ENCODE results near the gene TIE1.

Gene TIE1

GRCh38 chr1:43339584-43340232 is 38.9 kb downstream of the TIE1 start:
- H3K36me3 Mint-ChIP-seq (ENCODE audit: low read depth) = no peaks in the 10 kb centered on the region
- no peaks in the 10 kb centered on the region for H3K9me3 Mint-ChIP-seq
- no peaks in the 10 kb centered on the region for H3K4me1 Mint-ChIP-seq (ENCODE audit: low read depth)
- peaks cover 2% of the 10 kb centered on the region for H3K27me3 Mint-ChIP-seq
- H3K27ac Mint-ChIP-seq = no peak overlapping the region
- H3K4me3 Mint-ChIP-seq = no peak overlapping the region
- intact Hi-C loops (cut with micrococcal nuclease) = loop anchor here (5.0 kb wide), 1 partner anchor 487 kb away; no protein-coding TSS in a partner anchor

GRCh38 chr1:43340559-43340958 is 39.8 kb downstream of the TIE1 start:
- no peak overlapping the region for H3K27ac Mint-ChIP-seq
- intact Hi-C loops (cut with micrococcal nuclease) = loop anchor here (5.0 kb wide), 1 partner anchor 488 kb away; no protein-coding TSS in a partner anchor
- no peaks in the 10 kb centered on the region for H3K9me3 Mint-ChIP-seq
- no peaks in the 10 kb centered on the region for H3K36me3 Mint-ChIP-seq (ENCODE audit: low read depth)
- peaks cover 2% of the 10 kb centered on the region for H3K27me3 Mint-ChIP-seq
- H3K4me3 Mint-ChIP-seq = no peak overlapping the region
- peaks cover 5% of the 10 kb centered on the region for H3K4me1 Mint-ChIP-seq (ENCODE audit: low read depth)

- H3K9me3 Mint-ChIP-seq = no peaks in the 10 kb centered on the region
- intact Hi-C loops (cut with micrococcal nuclease) = loop anchor here (5.0 kb wide), 1 partner anchor 492 kb away; no protein-coding TSS in a partner anchor
- H3K4me3 Mint-ChIP-seq = no peak overlapping the region
- H3K4me1 Mint-ChIP-seq (ENCODE audit: low read depth) = peaks cover 6% of the 10 kb centered on the region
- no peak overlapping the region for H3K27ac Mint-ChIP-seq
- no peaks in the 10 kb centered on the region for H3K36me3 Mint-ChIP-seq (ENCODE audit: low read depth)
- no peaks in the 10 kb centered on the region for H3K27me3 Mint-ChIP-seq
Observed at GRCh38 chr1:43344267-43344850, 43.6 kb downstream of the TIE1 start.

DNA sequence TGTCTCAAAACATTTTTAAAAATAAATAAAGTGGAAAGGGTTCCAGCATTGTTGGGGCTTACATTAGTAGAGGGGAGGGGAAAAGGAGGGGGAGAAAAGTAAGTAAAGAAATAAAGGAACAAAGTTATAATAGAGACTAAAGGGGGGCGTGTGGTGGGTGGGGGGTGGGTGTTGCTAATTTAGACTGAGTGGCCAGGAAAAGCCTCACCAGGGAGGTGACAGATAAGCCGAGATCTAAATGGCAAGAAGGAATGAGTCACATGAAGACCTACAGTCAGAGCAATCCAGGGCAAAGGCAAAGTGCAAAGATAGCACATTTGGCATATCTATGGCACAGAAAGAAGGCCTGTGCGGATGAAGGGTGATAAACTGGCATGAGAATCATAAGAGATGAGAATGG is 44.3 kb downstream of the TIE1 start:
- no peak overlapping the region for H3K27ac Mint-ChIP-seq
- intact Hi-C loops (cut with micrococcal nuclease) = no loop called here

DNA sequence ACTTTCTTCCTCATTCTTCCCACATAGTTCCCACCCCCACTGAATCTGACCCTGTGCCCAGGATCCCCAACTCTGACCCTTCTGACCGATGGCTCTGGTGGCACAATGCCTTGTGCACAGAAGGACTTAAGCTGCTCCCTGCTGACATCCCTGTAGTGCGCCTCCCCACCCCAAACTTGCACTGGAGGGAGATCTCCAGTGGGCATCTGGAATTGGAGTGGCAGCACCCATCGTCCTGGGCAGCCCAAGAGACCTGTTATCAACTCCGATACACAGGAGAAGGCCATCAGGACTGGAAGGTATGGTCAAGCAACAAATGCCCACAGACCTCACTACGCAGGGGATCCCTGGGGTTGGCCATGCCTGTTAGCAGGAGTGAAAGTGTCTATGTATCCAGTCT is 45.9 kb downstream of the TIE1 start:
- Mint-ChIP-seq H3K27ac (no peak overlapping the region), H3K4me1 (ENCODE audit: low read depth) (peaks cover 12% of the 10 kb centered on the region), H3K4me3 (no peak overlapping the region), H3K9me3 (no peaks in the 10 kb centered on the region), H3K27me3 (no peaks in the 10 kb centered on the region), H3K36me3 (ENCODE audit: low read depth) (no peaks in the 10 kb centered on the region)
- intact Hi-C loops (cut with micrococcal nuclease) = no loop called here

More for the DNA sequence above, 44.3 kb downstream of the TIE1 start:
- H3K36me3 Mint-ChIP-seq (ENCODE audit: low read depth) = no peaks in the 10 kb centered on the region
- no peaks in the 10 kb centered on the region for H3K27me3 Mint-ChIP-seq
- no peaks in the 10 kb centered on the region for H3K9me3 Mint-ChIP-seq
- H3K4me3 Mint-ChIP-seq = no peak overlapping the region
- peaks cover 12% of the 10 kb centered on the region for H3K4me1 Mint-ChIP-seq (ENCODE audit: low read depth)

DNA sequence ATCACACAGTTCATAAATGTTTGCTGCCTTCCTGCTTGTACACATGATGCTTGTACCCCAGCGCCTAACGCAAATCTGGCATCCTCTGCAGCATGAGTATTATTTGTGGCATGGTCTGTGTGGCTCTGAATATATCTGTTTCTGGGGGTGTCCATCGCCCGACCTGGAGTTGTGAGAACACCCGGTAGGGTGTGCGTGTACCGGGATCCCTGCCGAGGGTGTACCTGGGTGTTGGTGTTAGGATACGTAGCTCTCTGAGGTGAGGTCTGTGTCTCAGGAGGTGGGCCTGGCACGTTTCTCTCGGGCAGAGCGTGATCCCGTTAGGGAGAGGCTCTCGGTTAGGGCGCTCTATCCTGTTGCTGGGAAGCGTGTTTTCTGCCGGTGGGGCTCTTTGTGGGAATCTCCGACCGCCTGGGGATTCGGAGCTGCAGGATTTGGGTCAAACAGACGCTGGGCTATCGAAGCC is 47.6 kb downstream of the TIE1 start:
- peaks cover 26% of the 10 kb centered on the region for H3K4me1 Mint-ChIP-seq (ENCODE audit: low read depth)
- no peak overlapping the region for H3K27ac Mint-ChIP-seq
- no peaks in the 10 kb centered on the region for H3K27me3 Mint-ChIP-seq
- H3K36me3 Mint-ChIP-seq (ENCODE audit: low read depth) = no peaks in the 10 kb centered on the region
- no peak overlapping the region for H3K4me3 Mint-ChIP-seq
- no peaks in the 10 kb centered on the region for H3K9me3 Mint-ChIP-seq
- intact Hi-C loops (cut with micrococcal nuclease) = no loop called here

- Mint-ChIP-seq H3K27me3 (no peaks in the 10 kb centered on the region), H3K4me3 (peak overlapping the region; percentile 14), H3K4me1 (ENCODE audit: low read depth) (peaks cover 28% of the 10 kb centered on the region), H3K36me3 (ENCODE audit: low read depth) (no peaks in the 10 kb centered on the region), H3K9me3 (no peaks in the 10 kb centered on the region), H3K27ac (no peak overlapping the region)
- intact Hi-C loops (cut with micrococcal nuclease) = no loop called here
Observed at GRCh38 chr1:43348809-43349593, 48.2 kb downstream of the TIE1 start.

GRCh38 chr1:43349594-43350306 is 49.0 kb downstream of the TIE1 start:
- no peaks in the 10 kb centered on the region for H3K9me3 Mint-ChIP-seq
- no peak overlapping the region for H3K27ac Mint-ChIP-seq
- H3K4me1 Mint-ChIP-seq (ENCODE audit: low read depth) = peaks cover 30% of the 10 kb centered on the region
- peaks cover 4% of the 10 kb centered on the region for H3K36me3 Mint-ChIP-seq (ENCODE audit: low read depth)
- no peaks in the 10 kb centered on the region for H3K27me3 Mint-ChIP-seq
- intact Hi-C loops (cut with micrococcal nuclease) = no loop called here
- H3K4me3 Mint-ChIP-seq = peak overlapping the region; percentile 14

DNA sequence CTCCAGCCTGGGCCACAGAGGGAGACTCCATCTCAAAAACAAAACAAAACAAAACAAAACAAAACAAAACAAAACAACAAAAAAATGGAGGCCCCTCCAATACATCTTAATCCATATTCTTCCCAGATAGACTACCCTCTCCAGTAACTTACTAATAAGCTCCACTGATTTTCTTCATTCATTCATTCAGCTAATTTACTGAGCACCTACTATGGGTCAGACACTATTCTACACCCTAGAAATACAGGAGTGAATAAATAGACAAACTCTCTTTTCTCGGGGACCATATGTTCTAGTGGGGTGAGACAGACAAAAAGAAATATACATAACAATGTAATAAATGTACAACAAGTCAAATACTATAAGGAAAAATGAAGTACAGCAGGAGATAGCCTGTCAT is 50.2 kb downstream of the TIE1 start:
- Mint-ChIP-seq H3K9me3 (no peaks in the 10 kb centered on the region), H3K27ac (no peak overlapping the region), H3K4me1 (ENCODE audit: low read depth) (peaks cover 26% of the 10 kb centered on the region), H3K4me3 (no peak overlapping the region), H3K36me3 (ENCODE audit: low read depth) (peaks cover 8% of the 10 kb centered on the region), H3K27me3 (no peaks in the 10 kb centered on the region)
- intact Hi-C loops (cut with micrococcal nuclease) = no loop called here

DNA sequence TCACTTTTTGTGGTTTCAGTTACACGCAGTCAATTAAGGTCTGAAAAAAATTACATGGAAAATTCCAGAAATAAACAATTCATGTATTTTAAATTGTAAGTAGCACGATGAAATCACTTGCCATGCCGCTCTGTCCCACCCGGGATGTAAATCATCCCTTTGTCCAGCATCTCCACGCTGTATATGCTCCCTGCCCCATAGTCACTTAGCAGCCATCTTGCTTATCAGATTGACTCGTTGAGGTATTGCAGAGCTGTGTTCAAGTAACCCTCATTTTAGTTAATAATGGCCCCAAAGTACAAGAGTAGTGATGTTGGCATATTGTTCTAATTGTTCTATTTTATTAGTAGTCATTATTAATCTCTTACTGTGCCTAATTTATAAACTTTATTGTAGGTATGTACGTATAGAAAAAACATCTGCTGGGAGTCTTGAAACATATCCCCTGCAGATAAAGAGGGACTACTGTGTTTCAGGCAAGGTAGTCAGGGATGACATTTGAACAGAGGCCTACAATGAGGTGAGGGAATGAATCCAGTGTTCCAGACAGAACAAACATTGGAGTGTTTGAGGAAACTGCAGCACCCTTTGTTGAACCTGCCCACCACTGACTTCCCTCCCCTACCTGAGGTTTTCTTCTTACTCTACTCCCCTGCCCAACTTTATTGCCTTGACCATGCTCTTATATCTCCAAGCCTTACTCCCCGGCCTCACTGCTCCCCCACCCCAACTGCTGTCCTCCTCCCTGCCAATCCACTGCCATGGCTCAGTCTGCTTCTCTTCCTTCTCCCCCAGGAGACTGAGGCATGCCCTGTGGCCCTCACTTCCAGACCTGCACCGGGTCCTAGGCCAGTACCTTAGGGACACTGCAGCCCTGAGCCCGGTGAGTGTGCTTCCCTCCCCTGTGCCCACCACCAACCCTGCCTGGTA is 50.9 kb downstream of the TIE1 start:
- Mint-ChIP-seq H3K9me3 (no peaks in the 10 kb centered on the region), H3K36me3 (ENCODE audit: low read depth) (peaks cover 16% of the 10 kb centered on the region), H3K27ac (peak overlapping the region; percentile 48), H3K4me3 (no peak overlapping the region), H3K4me1 (ENCODE audit: low read depth) (peaks cover 26% of the 10 kb centered on the region), H3K27me3 (no peaks in the 10 kb centered on the region)
- intact Hi-C loops (cut with micrococcal nuclease) = no loop called here

- intact Hi-C loops (cut with micrococcal nuclease) = no loop called here
- H3K27ac Mint-ChIP-seq = peak overlapping the region; percentile 48
- H3K36me3 Mint-ChIP-seq (ENCODE audit: low read depth) = peaks cover 20% of the 10 kb centered on the region
- peaks cover 26% of the 10 kb centered on the region for H3K4me1 Mint-ChIP-seq (ENCODE audit: low read depth)
- no peaks in the 10 kb centered on the region for H3K9me3 Mint-ChIP-seq
- H3K4me3 Mint-ChIP-seq = no peak overlapping the region
- no peaks in the 10 kb centered on the region for H3K27me3 Mint-ChIP-seq
Observed at GRCh38 chr1:43352351-43352705, 51.5 kb downstream of the TIE1 start.

- Mint-ChIP-seq H3K36me3 (ENCODE audit: low read depth) (peaks cover 20% of the 10 kb centered on the region), H3K27ac (peak overlapping the region; percentile 48), H3K4me1 (ENCODE audit: low read depth) (peaks cover 26% of the 10 kb centered on the region), H3K4me3 (no peak overlapping the region), H3K27me3 (no peaks in the 10 kb centered on the region), H3K9me3 (no peaks in the 10 kb centered on the region)
- intact Hi-C loops (cut with micrococcal nuclease) = no loop called here
Observed at GRCh38 chr1:43352881-43353280, 52.1 kb downstream of the TIE1 start.

DNA sequence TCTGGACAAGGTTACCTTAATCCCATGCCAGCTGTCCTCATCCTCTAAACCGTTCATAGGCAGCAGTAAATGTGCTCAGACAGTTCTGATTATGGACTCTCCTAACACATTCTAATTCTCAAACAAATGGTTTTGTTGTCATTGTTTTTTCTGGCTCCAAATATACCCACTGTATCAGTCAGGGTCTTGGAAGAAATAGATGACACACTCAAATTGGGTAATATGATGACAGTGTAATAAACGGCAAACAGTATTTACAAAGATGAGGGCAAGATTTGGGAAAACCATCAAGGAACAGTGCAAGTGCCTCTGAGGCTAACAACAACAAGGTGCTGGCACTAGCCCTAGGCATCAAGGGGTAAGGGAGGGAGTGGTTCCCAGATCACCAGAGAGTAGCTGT is 53.7 kb downstream of the TIE1 start:
- H3K9me3 Mint-ChIP-seq = no peaks in the 10 kb centered on the region
- no peak overlapping the region for H3K4me3 Mint-ChIP-seq
- H3K27me3 Mint-ChIP-seq = no peaks in the 10 kb centered on the region
- H3K36me3 Mint-ChIP-seq (ENCODE audit: low read depth) = peaks cover 24% of the 10 kb centered on the region
- H3K27ac Mint-ChIP-seq = no peak overlapping the region
- peaks cover 29% of the 10 kb centered on the region for H3K4me1 Mint-ChIP-seq (ENCODE audit: low read depth)
- intact Hi-C loops (cut with micrococcal nuclease) = no loop called here

All from dendritic cell treated with granulocyte-macrophage colony-stimulating factor and Interleukin-4, amounts not matched to agents 40 ng/mL and 50 ng/mL, for 4 days (primary cell).